Lung (tissue), 12 donors: ENCODE data around the gene PPIE. TPM values are rescaled to one million over a fixed set of nuclear protein-coding genes. Genes with fewer than 3 reads are reported as not detected.

ENCODE experiments used
- ATAC-seq: fragments of 200-7000 bp; cut with Tn5 transposase; one replicate; pipeline ENCODE4 v1.9.1; 2020; ENCODE audit warnings: moderate number of reproducible peaks; ENCODE audit not compliant: insufficient read depth, low FRiP score
- DNase-seq, 3 donors: peaks; one replicate each; pipeline ENCODE4 v3.0.0-alpha.2; 2013 to 2017
- H3K27ac ChIP-seq, 2 donors: one replicate each; pipeline ENCODE4 v1.5.1; 2013; ENCODE audit warnings: mild to moderate bottlenecking in 2 of 2, moderate library complexity in 2 of 2, control low read depth in 1 of 2, inconsistent platforms in 1 of 2, low read depth in 1 of 2, low read length in 1 of 2
- H3K27me3 ChIP-seq, 3 donors: one replicate each; pipeline ENCODE4 v1.5.1; 2013; ENCODE audit warnings: low read length in 2 of 3; ENCODE audit not compliant: control insufficient read depth in 3 of 3, insufficient read depth in 3 of 3
- H3K36me3 ChIP-seq, 4 donors: one replicate each; pipeline ENCODE4 v1.5.1; 2013; ENCODE audit warnings: low read length in 4 of 4, mild to moderate bottlenecking in 1 of 4, moderate library complexity in 1 of 4; ENCODE audit not compliant: control insufficient read depth in 4 of 4, insufficient read depth in 4 of 4
- H3K4me1 ChIP-seq, 5 donors: one replicate each; pipeline ENCODE4 v1.5.1; 2013; ENCODE audit warnings: low read length in 5 of 5, mild to moderate bottlenecking in 2 of 5, moderate library complexity in 1 of 5; ENCODE audit not compliant: control insufficient read depth in 5 of 5, insufficient read depth in 5 of 5
- H3K4me3 ChIP-seq: one replicate; pipeline ENCODE4 v1.5.1; 2013; ENCODE audit warnings: mild to moderate bottlenecking, control low read depth, moderate library complexity
- H3K9ac ChIP-seq, 2 donors: one replicate each; pipeline ENCODE4 v1.5.1; 2013; ENCODE audit warnings: low read length in 2 of 2, control low read depth in 1 of 2; ENCODE audit not compliant: insufficient read depth in 1 of 2
- H3K9me3 ChIP-seq, 4 donors: one replicate each; pipeline ENCODE4 v1.5.1; 2013; ENCODE audit warnings: low read length in 3 of 4, mild to moderate bottlenecking in 1 of 4, moderate library complexity in 1 of 4; ENCODE audit not compliant: control insufficient read depth in 4 of 4, insufficient read depth in 3 of 4
- CTCF ChIP-seq: IDR thresholded peaks from 2 replicates; pipeline ENCODE4 v1.5.1; 2012; ENCODE audit warnings: mild to moderate bottlenecking; ENCODE audit errors: control extremely low read depth, extremely low read depth
- WGBS, 2 donors: extraction: QIAGEN DNeasy Blood & Tissue Kit; methylation state at CpG; one replicate each; pipeline ENCODE4 v1.1.7; 2013; 5-methylcytosine and 5-hydroxymethylcytosine counted together
- polyA plus RNA-seq, 2 donors: library from polyadenylated mRNA; stranded (reverse); fragments of 200-250 nt; gene quantifications; one replicate each; pipeline ENCODE4 v1.2.1, GENCODE V29; 2013
- total RNA-seq, 2 donors: library from RNA; depleted of rRNA in 1 of 2; stranded (reverse); fragments of >200 nt in 1 of 2; gene quantifications; one replicate each; pipeline ENCODE4 v1.2.1, GENCODE V29; 2014 to 2021
- donor health status: control.
- donor health status: control.
- donor health status: Bipolar disorder and iron deficiency.
- donor health status: healthy.
- donor health status: DM: yes; HTN: yes; CAD: no.

PPIE gene
- total and polyA plus RNA-seq, 4 donors = 30.5 to 55.5 (median 44.3) TPM

- no peak overlapping the region for H3K4me3 ChIP-seq
- no peak overlapping the region for H3K27ac ChIP-seq
- no peaks in the 10 kb centered on the region for H3K27me3 ChIP-seq
- H3K9ac ChIP-seq = no peak overlapping the region
- WGBS, 2 donors = 71 to 90% methylated on average over 2 of the region's 2 CpGs
- TF ChIP-seq CTCF = no peak
- ATAC-seq (no peak), DNase-seq (no peak)
- peaks cover 20 to 64% (median 28%) of the 10 kb centered on the region in 4 donors for H3K36me3 ChIP-seq
- H3K9me3 ChIP-seq = no peaks in the 10 kb centered on the region
- no peaks in the 10 kb centered on the region for H3K4me1 ChIP-seq
Observed at GRCh38 chr1:39754906-39755504, 16.3 kb downstream of the PPIE start.

GRCh38 chr1:39755965-39756659 is 17.4 kb downstream of the PPIE start:
- no peak for TF ChIP-seq CTCF
- WGBS, 2 donors = 90 to 91% methylated on average over 9 of the region's 9 CpGs
- ATAC-seq = no peak
- no peak overlapping the region for H3K27ac ChIP-seq
- no peak for DNase-seq
- no peak overlapping the region for H3K9ac ChIP-seq
- peaks cover 14 to 65% (median 24%) of the 10 kb centered on the region in 4 donors for H3K36me3 ChIP-seq
- H3K4me1 ChIP-seq = no peaks in the 10 kb centered on the region
- no peaks in the 10 kb centered on the region for H3K9me3 ChIP-seq
- no peak overlapping the region for H3K4me3 ChIP-seq
- no peaks in the 10 kb centered on the region for H3K27me3 ChIP-seq

- DNase-seq (no peak), ATAC-seq (no peak)
- H3K27me3 ChIP-seq = no peaks in the 10 kb centered on the region
- peaks cover 7 to 58% (median 20%) of the 10 kb centered on the region in 4 donors for H3K36me3 ChIP-seq
- H3K27ac ChIP-seq = no peak overlapping the region
- no peaks in the 10 kb centered on the region for H3K9me3 ChIP-seq
- H3K4me3 ChIP-seq = no peak overlapping the region
- H3K9ac ChIP-seq = no peak overlapping the region
- H3K4me1 ChIP-seq = no peaks in the 10 kb centered on the region
- WGBS, 2 donors = 63 to 79% methylated on average over 5 of the region's 5 CpGs
- no peak for TF ChIP-seq CTCF
Observed at GRCh38 chr1:39757501-39757900, 18.8 kb downstream of the PPIE start.
